Measurements from ENCODE around the gene SLC35B1.

GRCh38 chr17:49707246-49707607, 537 bp downstream of the SLC35B1 start:
- peak; percentile 23; the same call in 1 of the 2 replicates for TF ChIP-seq TAF1 (IDR thresholded peaks at IDR 0.05; ENCODE audit: borderline replicate concordance, insufficient read depth, low read length)
- TF ChIP-seq POLR2AphosphoS5 (IDR thresholded peaks at IDR 0.05; ENCODE audit: low read depth, low read length), result no peak; the same call in 1 of the 2 replicates
- TF ChIP-seq SIN3A (IDR thresholded peaks at IDR 0.05; ENCODE audit: borderline replicate concordance, insufficient read depth, low read length), result no peak
- TF ChIP-seq REST (IDR thresholded peaks at IDR 0.05; ENCODE audit: insufficient read depth in 1 of 2, low read depth in 2 of 2, low read length in 2 of 2), result no peak
